IMR-90 (cell line): ENCODE measurements around the gene RASA1. TPM values are rescaled to one million over a fixed set of nuclear protein-coding genes. Genes with fewer than 3 reads are reported as not detected.

Experiments used
- ATAC-seq: fragments of 200-7000 bp; cut with Tn5 transposase; 2 replicates; pipeline ENCODE4 v1.9.1; 2020; ENCODE audit warnings: low read depth, mild to moderate bottlenecking, moderate library complexity
- BruUV-seq: library from RNA; stranded (reverse); fragments of 400-500 nt; replicated peaks from 2 replicates; lab custom pipeline; 2021; lab: Mats Ljungman, UMichigan
- CTCF ChIA-PET: fragments of 300-600 bp; formaldehyde crosslinking; extraction: SDS; loops from one replicate; lab custom pipeline; 2021; ENCODE audit warnings: antibody characterized with exemption; lab: Yijun Ruan, JAX
- POLR2A ChIA-PET: fragments of 300-600 bp; sonication (Branson Sonifier 250); formaldehyde crosslinking; loops from one replicate; lab custom pipeline; 2022; ENCODE audit warnings: antibody characterized with exemption; ENCODE audit not compliant: unreplicated experiment; lab: Charles Lee
- DNase-seq: peaks from one replicate; pipeline ENCODE4 v3.0.0; 2013
- H2AFZ ChIP-seq: replicated peaks from 2 replicates; pipeline ENCODE3; 2013; ENCODE audit warnings: low read length, mild to moderate bottlenecking; ENCODE audit not compliant: poor library complexity
- H2AK5ac ChIP-seq: 2 replicates; pipeline ENCODE4 v1.6.1; 2013; ENCODE audit warnings: low read depth, low read length, inconsistent platforms
- H2AK9ac ChIP-seq: replicated peaks from 2 replicates; pipeline ENCODE3; 2013; ENCODE audit warnings: mild to moderate bottlenecking, low read depth, low read length, moderate library complexity; ENCODE audit not compliant: poor library complexity
- H2BK120ac ChIP-seq: 2 replicates; pipeline ENCODE4 v1.6.1; 2013; ENCODE audit warnings: low read depth, low read length, inconsistent platforms
- H2BK15ac ChIP-seq: 3 replicates; pipeline ENCODE4 v1.6.1; 2013; ENCODE audit warnings: low read depth, low read length, inconsistent platforms
- H2BK20ac ChIP-seq: 2 replicates; pipeline ENCODE4 v1.6.1; 2013; ENCODE audit warnings: low read depth, mild to moderate bottlenecking, inconsistent platforms, low read length, moderate library complexity
- H2BK5ac ChIP-seq: 2 replicates; pipeline ENCODE4 v1.6.1; 2013; ENCODE audit warnings: mild to moderate bottlenecking, low read depth, low read length, inconsistent platforms; ENCODE audit not compliant: poor library complexity, severe bottlenecking
- H3K14ac ChIP-seq: replicated peaks from 2 replicates; pipeline ENCODE4 v1.6.1; 2013; ENCODE audit warnings: low read depth, low read length, inconsistent platforms
- H3K18ac ChIP-seq: 2 replicates; pipeline ENCODE4 v1.6.1; 2013; ENCODE audit warnings: low read depth, low read length, control low read depth
- H3K23ac ChIP-seq: 2 replicates; pipeline ENCODE4 v1.6.1; 2013; ENCODE audit warnings: low read depth, low read length, inconsistent platforms
- H3K27ac ChIP-seq: 2 replicates; pipeline ENCODE4 v1.5.1; 2013; ENCODE audit warnings: mild to moderate bottlenecking, control low read depth, low read length; ENCODE audit not compliant: insufficient read depth
- H3K27me3 ChIP-seq: 2 replicates; pipeline ENCODE4 v1.6.1; 2013; ENCODE audit warnings: low read length; ENCODE audit not compliant: control insufficient read depth, insufficient read depth
- H3K36me3 ChIP-seq: 2 replicates; pipeline ENCODE4 v1.6.1; 2013; ENCODE audit warnings: low read length, mixed read lengths; ENCODE audit not compliant: control insufficient read depth, insufficient read depth
- H3K4ac ChIP-seq: 2 replicates; pipeline ENCODE4 v1.6.1; 2013; ENCODE audit warnings: low read depth, low read length, inconsistent platforms
- H3K4me1 ChIP-seq: 2 replicates; pipeline ENCODE4 v1.6.1; 2013; ENCODE audit warnings: low read length, mixed read lengths; ENCODE audit not compliant: control insufficient read depth, insufficient read depth
- H3K4me2 ChIP-seq: 2 replicates; pipeline ENCODE4 v1.6.1; 2013; ENCODE audit warnings: low read depth, mild to moderate bottlenecking, control low read depth, low read length, moderate library complexity
- H3K4me3 ChIP-seq: 2 replicates; pipeline ENCODE4 v1.5.1; 2013; ENCODE audit warnings: low read depth, mild to moderate bottlenecking, control low read depth, low read length, moderate library complexity; ENCODE audit not compliant: insufficient read depth
- H3K56ac ChIP-seq: 2 replicates; pipeline ENCODE4 v1.6.1; 2013; ENCODE audit warnings: low read length, inconsistent platforms; ENCODE audit not compliant: insufficient read depth; ENCODE audit errors: extremely low read depth
- H3K79me1 ChIP-seq, 2 experiments: 2 replicates each; pipeline ENCODE4 v1.6.1; 2013; ENCODE audit warnings: low read length in 2 of 2, inconsistent platforms in 1 of 2, low read depth in 1 of 2
- H3K9ac ChIP-seq: 2 replicates; pipeline ENCODE4 v1.6.1; 2013; ENCODE audit warnings: low read depth, low read length, control low read depth
- H3K9me1 ChIP-seq: 2 replicates; pipeline ENCODE4 v1.6.1; 2013; ENCODE audit warnings: low read length, inconsistent platforms; ENCODE audit not compliant: insufficient read depth
- H3K9me3 ChIP-seq: 2 replicates; pipeline ENCODE4 v1.6.1; 2013; ENCODE audit warnings: low read length; ENCODE audit not compliant: control insufficient read depth, insufficient read depth
- H4K20me1 ChIP-seq: 2 replicates; pipeline ENCODE4 v1.6.1; 2013; ENCODE audit warnings: low read length, inconsistent platforms; ENCODE audit not compliant: insufficient read depth
- H4K5ac ChIP-seq: 2 replicates; pipeline ENCODE4 v1.6.1; 2013; ENCODE audit warnings: mild to moderate bottlenecking, low read depth, low read length, control low read depth
- H4K8ac ChIP-seq, 2 experiments: 2 replicates each; pipeline ENCODE4 v1.6.1; 2013; ENCODE audit warnings: low read depth in 2 of 2, low read length in 2 of 2, control low read depth in 1 of 2, inconsistent platforms in 1 of 2
- H4K91ac ChIP-seq: 2 replicates; pipeline ENCODE4 v1.6.1; 2013; ENCODE audit warnings: low read depth, low read length, inconsistent platforms; ENCODE audit not compliant: insufficient read depth
- BHLHE40 ChIP-seq: fragments of 150-350 bp; IDR thresholded peaks from 2 replicates; pipeline ENCODE4 v1.6.1; 2016; ENCODE audit warnings: mild to moderate bottlenecking, low read depth, low read length
- CEBPB ChIP-seq: IDR thresholded peaks from 2 replicates; pipeline ENCODE4 v1.6.1; 2012; ENCODE audit warnings: low read depth, low read length, improper control_type of control experiment
- CHD1 ChIP-seq: IDR thresholded peaks from 2 replicates; pipeline ENCODE4 v1.6.1; 2012; ENCODE audit warnings: low read depth, low read length, improper control_type of control experiment
- CTCF ChIP-seq: conservative IDR thresholded peaks from 2 replicates; pipeline ENCODE4 v1.5.1; 2012; ENCODE audit warnings: mild to moderate bottlenecking, low read depth, low read length, improper control_type of control experiment
- ELK1 ChIP-seq: fragments of 150-350 bp; IDR thresholded peaks from 2 replicates; pipeline ENCODE4 v1.6.1; 2016; ENCODE audit warnings: low read depth, mild to moderate bottlenecking, low read length, moderate library complexity, borderline replicate concordance
- MAZ ChIP-seq: IDR thresholded peaks from 2 replicates; pipeline ENCODE4 v1.6.1; 2012; ENCODE audit warnings: low read depth, mild to moderate bottlenecking, low read length, improper control_type of control experiment, moderate library complexity, borderline replicate concordance
- MXI1 ChIP-seq: IDR thresholded peaks from 2 replicates; pipeline ENCODE4 v1.6.1; 2012; ENCODE audit warnings: low read depth, mild to moderate bottlenecking, low read length, moderate library complexity, borderline replicate concordance
- NFE2L2 ChIP-seq: fragments of 150-350 bp; IDR thresholded peaks from 2 replicates; pipeline ENCODE4 v1.6.1; 2016; ENCODE audit warnings: low read depth, mild to moderate bottlenecking, low read length
- POLR2A ChIP-seq: IDR thresholded peaks from 2 replicates; pipeline ENCODE4 v1.6.1; 2012; ENCODE audit warnings: mild to moderate bottlenecking, low read depth, low read length
- RAD21 ChIP-seq: IDR thresholded peaks from 2 replicates; pipeline ENCODE4 v1.6.1; 2012; ENCODE audit warnings: low read length, improper control_type of control experiment
- RCOR1 ChIP-seq: IDR thresholded peaks from 2 replicates; pipeline ENCODE4 v1.6.1; 2012; ENCODE audit warnings: mild to moderate bottlenecking, low read length, improper control_type of control experiment; ENCODE audit not compliant: insufficient replicate concordance
- RFX5 ChIP-seq: IDR thresholded peaks from 2 replicates; pipeline ENCODE4 v1.8.0; 2012; ENCODE audit warnings: low read depth, mild to moderate bottlenecking, low read length, moderate library complexity
- WGBS, 2 experiments: methylation state at CpG; one replicate each; pipeline versions ENCODE4 v1.1.5 to v1.1.7; 2013; ENCODE audit warnings: missing lambda C conversion rate in 2 of 2; ENCODE audit not compliant: insufficient read length in 1 of 2; ENCODE audit errors: extremely low coverage in 2 of 2; 5-methylcytosine and 5-hydroxymethylcytosine counted together
- dilution Hi-C: fragments of 300-500 bp; cut with HindIII; formaldehyde crosslinking; loops from one replicate; pipeline ENCODE4 v1.14.3; 2018; ENCODE audit warnings: low sequenced_read_pairs; ENCODE audit not compliant: unreplicated experiment
- in situ Hi-C: fragments of 300-500 bp; cut with MboI; formaldehyde crosslinking; loops from 3 replicates; pipeline ENCODE4 v1.14.3; 2019; ENCODE audit warnings: low sequenced_read_pairs, inconsistent platforms, mixed read lengths
- intact Hi-C: fragments of 100-400 bp; cut with micrococcal nuclease; formaldehyde crosslinking; loops from 2 replicates; pipeline ENCODE4 v1.10.0; 2022
- polyA plus RNA-seq, 3 experiments: library from polyadenylated mRNA; depleted of rRNA; stranded (reverse); fragments of >200 nt; gene quantifications; 2 replicates each; pipeline ENCODE4 v1.2.3, GENCODE V29; 2012; ENCODE audit warnings: low replicate concordance in 1 of 3
- total RNA-seq: library from RNA; depleted of rRNA; stranded (reverse); fragments of >200 nt; gene quantifications from 2 replicates; pipeline ENCODE4 v1.2.3, GENCODE V29; 2012
- TF ChIP-seq, protein P1 (sequence below): fragments of 150-350 bp; IDR thresholded peaks from 2 replicates; pipeline ENCODE4 v1.6.1; 2017; ENCODE audit warnings: mild to moderate bottlenecking, antibody characterized with exemption, low read length, low read depth

Gene RASA1
- total and polyA plus RNA-seq, 2 of the 4 experiments (the other 2 are of a cell fraction): 37.6 to 45.7 TPM

- H3K18ac ChIP-seq: no peak overlapping the region
- H3K79me1 ChIP-seq: peaks cover 24 to 36% of the 10 kb centered on the region in 2 experiments
- no peak overlapping the region for H2BK120ac ChIP-seq
- in situ Hi-C loops (no loop called here), dilution Hi-C loops (no loop called here), intact Hi-C loops (no loop called here)
- H3K9me1 ChIP-seq: 0 out of 2 replicates have a peak, but pooled peaks cover 3% of the 10 kb centered on the region
- no peaks in the 10 kb centered on the region for H4K20me1 ChIP-seq
- peaks cover 6% of the 10 kb centered on the region; the same call in 1 of the 2 replicates for H3K36me3 ChIP-seq
- ChIA-PET CTCF (interaction anchor here (0.6 to 1.1 kb wide), 2 partner anchors 17 to 205 kb away, joined by 3 read pairs; no protein-coding TSS in a partner anchor), POLR2A (no interaction called here)
- H3K4me1 ChIP-seq: peaks cover 1% of the 10 kb centered on the region; the same call in 1 of the 2 replicates
- no peak overlapping the region for H2AK9ac ChIP-seq
- H2AFZ ChIP-seq: no peak overlapping the region
- WGBS, 2 experiments: 100% methylated on average over 2 of the region's 11 CpGs; no CpG with 5 or more reads in 1 of the 2 experiments
- no peak overlapping the region for H3K4ac ChIP-seq
- H2BK5ac ChIP-seq: no peak overlapping the region
- no peak overlapping the region for H3K4me3 ChIP-seq
- BruUV-seq: no TSS peak
- no peak overlapping the region for H2BK15ac ChIP-seq
- no peak overlapping the region for H3K4me2 ChIP-seq
- no peak overlapping the region for H4K91ac ChIP-seq
- TF ChIP-seq MXI1 (no peak), RFX5 (no peak), RAD21 (no peak), CEBPB (no peak), CHD1 (no peak), CTCF (no peak), POLR2A (no peak), BHLHE40 (no peak), ELK1 (no peak), MAZ (no peak), RCOR1 (no peak), NFE2L2 (no peak)
- TF ChIP-seq, protein P1, sequence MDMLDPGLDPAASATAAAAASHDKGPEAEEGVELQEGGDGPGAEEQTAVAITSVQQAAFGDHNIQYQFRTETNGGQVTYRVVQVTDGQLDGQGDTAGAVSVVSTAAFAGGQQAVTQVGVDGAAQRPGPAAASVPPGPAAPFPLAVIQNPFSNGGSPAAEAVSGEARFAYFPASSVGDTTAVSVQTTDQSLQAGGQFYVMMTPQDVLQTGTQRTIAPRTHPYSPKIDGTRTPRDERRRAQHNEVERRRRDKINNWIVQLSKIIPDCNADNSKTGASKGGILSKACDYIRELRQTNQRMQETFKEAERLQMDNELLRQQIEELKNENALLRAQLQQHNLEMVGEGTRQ: no peak
- no peak overlapping the region for H2BK20ac ChIP-seq
- H3K9ac ChIP-seq: no peak overlapping the region
- H3K27me3 ChIP-seq: no peaks in the 10 kb centered on the region
- no peak overlapping the region for H2AK5ac ChIP-seq
- H3K9me3 ChIP-seq: peaks cover 3% of the 10 kb centered on the region; the same call in 1 of the 2 replicates
- no peak overlapping the region for H3K23ac ChIP-seq
- H4K5ac ChIP-seq: no peak overlapping the region
- no peak overlapping the region for H4K8ac ChIP-seq
- no peak for DNase-seq
- H3K14ac ChIP-seq: no peak overlapping the region
- no peak overlapping the region for H3K56ac ChIP-seq
- H3K27ac ChIP-seq: no peak overlapping the region
- ATAC-seq: no peak
Observed at GRCh38 chr5:87360132-87360531, 92.4 kb downstream of the RASA1 start.
